ENCODE measurements around the gene ZMYM3.
"Not testable (repeated sequence)": the region's sequence is repeated elsewhere in the genome, so short reads cannot be mapped to it uniquely, and the experiment has no call there.

The ZMYM3 gene

DNA sequence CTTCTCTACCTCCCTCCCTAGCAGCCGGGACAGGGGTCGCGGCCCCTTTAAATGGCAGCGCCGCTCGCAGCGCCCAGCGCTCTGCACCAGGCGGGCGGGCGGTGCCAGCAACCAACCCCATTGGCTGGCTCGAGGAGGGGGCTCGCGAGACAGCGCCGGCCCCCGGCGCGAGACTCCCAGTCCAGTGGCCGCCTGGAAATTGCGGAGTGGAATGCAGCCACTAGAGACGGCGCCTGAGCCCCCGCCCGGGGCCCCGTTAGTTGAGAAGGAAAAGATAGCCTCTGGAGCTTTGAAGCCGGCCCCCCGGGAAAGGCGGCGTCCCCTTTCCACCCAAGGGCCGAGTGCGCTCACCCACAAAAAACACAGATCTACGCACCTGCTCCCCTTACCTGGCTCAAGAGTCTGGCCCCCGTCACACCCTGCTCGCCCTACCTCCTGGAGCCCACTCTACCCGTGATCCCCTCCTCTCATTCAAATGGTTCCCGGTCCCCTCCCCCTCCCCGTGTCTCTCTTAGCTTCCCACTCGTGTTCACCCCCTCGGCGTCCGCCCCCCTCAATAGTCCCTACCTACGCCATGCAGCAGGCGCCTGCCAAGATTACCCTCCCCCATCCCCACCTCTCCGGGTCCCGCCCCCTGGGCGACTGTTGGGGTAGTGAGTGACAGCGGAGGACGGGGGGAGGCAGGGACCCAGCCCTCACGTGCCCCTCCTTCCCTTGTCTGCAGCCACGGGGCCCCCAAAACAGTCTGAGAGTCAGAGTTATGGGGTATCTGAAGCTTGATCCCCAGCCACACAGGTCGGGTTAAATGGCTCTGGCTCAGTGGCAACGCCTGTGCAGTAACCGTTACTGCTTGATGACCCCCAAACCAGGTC is at the start of gene ZMYM3:
ZMYM3 (minus strand) TSS at position 49 of the 872 bp plus-strand sequence. CDS start 885 bp downstream, outside the sequence.
- DNase-seq (ENCODE audit: low spot score): peak; percentile 76

- DNase-seq (ENCODE audit: low spot score): no peak
Measured at GRCh38 chrX:71302461-71303213, 48.7 kb upstream of the ZMYM3 start.

GRCh38 chrX:71301195-71301924 is 47.4 kb upstream of the ZMYM3 start, which contains the start of gene ITGB1BP2:
ITGB1BP2 (plus strand) TSS chrX:71301750; CDS start chrX:71301807, 57 bp downstream.
- no peak for DNase-seq (ENCODE audit: low spot score)

DNA sequence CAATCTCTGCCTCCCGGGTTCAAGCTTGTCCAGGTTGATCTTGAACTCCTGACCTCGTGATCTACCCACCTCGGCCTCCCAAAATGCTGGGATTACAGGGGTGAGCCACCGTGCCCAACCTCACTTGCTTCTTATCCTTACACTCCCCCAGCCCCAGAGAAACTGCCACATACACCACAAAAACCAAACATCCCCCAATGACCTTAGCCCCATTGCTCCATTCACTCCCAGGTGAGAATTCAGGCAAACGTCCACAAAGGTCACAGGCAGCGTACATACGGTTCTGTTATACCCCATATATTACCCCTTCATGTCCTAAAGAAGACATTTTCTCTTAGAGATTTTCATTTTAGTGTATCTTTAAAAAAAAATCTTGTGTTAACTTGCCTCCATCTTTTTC is 46.6 kb upstream of the ZMYM3 start:
- not testable (repeated sequence) for DNase-seq (ENCODE audit: low spot score)

DNA sequence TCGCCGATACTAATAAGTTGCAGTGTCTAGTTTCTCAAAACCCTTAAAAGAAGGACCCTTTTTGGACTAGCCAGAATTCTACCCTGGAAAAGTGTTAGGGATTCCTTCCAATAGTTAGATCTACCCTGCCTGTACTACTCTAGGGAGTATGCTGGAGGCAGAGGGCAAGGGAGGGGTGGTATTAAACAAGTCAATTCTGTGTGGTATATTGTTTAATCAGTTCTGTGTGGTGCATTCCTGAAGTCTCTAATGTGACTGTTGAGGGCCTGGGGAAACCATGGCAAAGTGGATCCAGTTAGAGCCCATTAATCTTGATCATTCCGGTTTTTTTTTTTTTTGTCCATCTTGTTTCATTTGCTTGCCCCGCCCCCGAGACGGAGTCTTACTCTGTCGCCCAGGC is 46.1 kb upstream of the ZMYM3 start:
- not testable (repeated sequence) for DNase-seq (ENCODE audit: low spot score)

GRCh38 chrX:71298119-71298518 is 44.2 kb upstream of the ZMYM3 start:
- DNase-seq (ENCODE audit: low spot score): no peak

- no peak for DNase-seq (ENCODE audit: low spot score)
Measured at GRCh38 chrX:71296806-71297205, 42.9 kb upstream of the ZMYM3 start.

DNA sequence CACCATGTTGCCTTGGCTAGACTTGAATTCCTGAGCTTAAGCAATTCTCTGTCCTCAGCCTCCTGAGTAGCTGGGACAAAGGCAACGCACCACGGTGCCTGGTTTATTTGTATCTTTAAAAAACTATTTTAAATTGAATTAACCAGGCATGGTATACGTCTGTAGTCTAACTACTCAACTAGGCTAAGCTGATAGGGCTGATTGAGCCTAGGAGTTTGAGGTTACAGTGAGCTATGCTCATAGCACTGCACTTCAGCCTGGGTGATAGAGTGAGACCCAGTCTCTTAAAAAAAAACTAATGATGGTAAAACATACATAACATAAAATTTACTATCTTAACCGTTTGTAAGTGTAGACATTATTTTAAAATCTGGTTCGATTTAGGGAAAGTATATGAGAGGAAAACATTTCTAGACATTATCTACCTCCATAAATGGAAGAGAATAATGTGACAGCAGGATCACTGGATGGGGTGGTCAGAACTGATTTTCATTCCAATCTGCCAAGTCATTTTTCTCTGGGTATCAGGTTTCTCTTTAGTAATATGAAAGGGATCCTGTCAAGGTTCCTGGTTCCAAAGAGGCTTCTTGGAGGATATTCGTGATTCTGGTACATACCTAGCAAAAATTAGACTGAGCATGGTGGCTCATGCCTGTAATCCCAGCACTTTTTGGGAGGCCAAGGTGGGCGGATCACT is 38.9 kb upstream of the ZMYM3 start:
- DNase-seq (ENCODE audit: low spot score): no peak

GRCh38 chrX:71291381-71291780 is 37.4 kb upstream of the ZMYM3 start:
- no peak for DNase-seq (ENCODE audit: low spot score)

- DNase-seq (ENCODE audit: low spot score): no peak
Measured at GRCh38 chrX:71285929-71286328, 32.0 kb upstream of the ZMYM3 start.

GRCh38 chrX:71283403-71284143 is 29.6 kb upstream of the ZMYM3 start, which contains the start of gene NONO:
NONO (plus strand) TSS chrX:71283635; CDS start chrX:71290638, 7,003 bp downstream.
- DNase-seq (ENCODE audit: low spot score): peak; percentile 93

DNA sequence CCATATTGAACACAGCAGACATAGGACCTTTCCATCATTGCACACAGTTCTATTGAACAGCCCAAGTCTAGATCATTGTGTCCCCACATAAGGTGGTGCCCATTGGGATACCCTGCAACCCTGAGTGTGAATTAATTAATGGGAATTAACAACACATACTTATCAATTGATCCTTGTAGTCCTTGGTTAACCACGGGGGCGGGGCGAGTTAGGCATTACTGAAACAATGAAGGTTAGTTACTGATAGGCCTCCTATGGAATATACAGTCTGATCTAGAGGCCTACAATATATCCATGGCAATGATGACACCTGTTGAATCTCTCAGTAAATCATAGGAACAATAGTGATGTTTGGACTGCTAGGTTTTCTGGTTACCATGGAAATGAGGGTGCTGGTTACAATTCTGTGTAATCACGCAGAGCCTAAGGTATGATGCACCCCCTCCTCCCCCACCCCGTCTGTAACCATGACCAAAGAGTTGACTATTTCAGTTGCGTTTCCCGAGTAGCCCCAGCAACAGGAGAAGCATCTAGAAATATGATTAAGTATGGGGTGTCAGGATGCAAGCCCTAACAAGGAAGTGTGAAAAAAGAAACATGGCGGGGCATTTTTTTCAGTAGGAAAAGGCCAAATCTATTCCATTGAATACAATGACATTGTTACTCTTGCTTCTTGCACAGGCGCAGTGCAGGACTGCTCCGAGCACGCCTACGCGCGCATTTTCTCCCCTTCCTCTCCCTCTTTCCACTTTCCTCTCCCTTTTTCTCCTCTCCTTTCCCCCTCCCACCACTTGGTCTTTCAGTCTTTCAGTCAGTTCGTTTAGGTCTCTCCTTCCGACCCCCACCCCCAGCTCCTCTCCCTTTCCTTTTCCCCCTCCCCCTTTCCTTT is 28.8 kb upstream of the ZMYM3 start:
- DNase-seq (ENCODE audit: low spot score): no peak

DNA sequence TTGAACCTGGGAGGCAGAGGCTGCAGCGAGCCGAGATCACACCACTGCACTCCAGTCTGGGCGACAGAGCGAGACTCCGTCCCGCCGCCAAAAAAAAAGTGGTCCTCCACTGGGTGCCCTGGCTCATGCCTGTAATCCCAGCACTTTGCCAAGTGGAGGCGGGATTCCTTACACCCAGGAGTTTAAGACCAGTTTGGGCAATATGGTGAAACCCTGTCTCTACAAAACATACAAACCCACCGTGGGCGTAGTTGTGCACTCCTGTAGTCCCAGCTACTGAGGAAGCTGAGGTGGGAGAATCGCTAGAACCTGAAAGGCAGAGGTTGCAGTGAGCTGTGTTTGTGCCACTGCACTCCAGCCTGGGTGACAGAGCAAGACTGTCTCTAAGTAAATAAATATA is 27.4 kb upstream of the ZMYM3 start:
- not testable (repeated sequence) for DNase-seq (ENCODE audit: low spot score)

DNA sequence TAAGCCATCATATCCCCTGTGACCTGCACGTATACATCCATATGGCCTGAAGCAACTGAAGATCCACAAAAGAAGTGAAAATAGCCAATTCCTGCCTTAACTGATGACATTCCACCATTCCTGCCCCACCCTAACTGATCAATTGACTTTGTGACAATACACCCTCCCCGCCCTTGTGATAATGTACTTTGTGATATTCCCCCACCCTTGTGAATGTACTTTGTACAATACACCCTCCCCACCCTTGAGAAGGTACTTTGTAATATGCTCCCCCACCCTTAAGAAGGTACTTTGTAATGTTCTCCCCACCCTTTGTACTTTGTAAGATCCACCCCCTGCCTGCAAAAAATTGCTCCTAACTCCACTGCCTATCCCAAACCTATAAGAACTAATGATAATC is 18.4 kb upstream of the ZMYM3 start:
- not testable (repeated sequence) for DNase-seq (ENCODE audit: low spot score)

GRCh38 chrX:71269801-71270395 is 16.0 kb upstream of the ZMYM3 start:
- no peak for DNase-seq (ENCODE audit: low spot score)

DNA sequence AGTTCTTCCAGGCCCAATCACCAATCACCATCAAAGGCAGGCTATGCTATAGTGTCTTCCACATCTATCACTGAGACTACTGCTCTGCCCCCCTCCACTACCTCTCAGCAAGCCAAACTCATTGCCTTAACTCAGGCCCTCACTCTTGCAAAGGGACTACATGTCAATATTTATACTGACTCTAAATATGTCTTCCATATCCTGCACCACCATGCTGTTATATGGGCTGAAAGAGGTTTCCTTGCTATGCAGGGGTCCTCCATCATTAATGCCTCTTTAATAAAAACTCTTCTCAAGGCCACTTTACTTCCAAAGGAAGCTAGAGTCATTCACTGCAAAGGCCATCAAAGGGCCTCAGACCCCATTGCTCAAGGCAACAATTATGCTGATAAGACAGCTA is 14.7 kb upstream of the ZMYM3 start:
- not testable (repeated sequence) for DNase-seq (ENCODE audit: low spot score)

- DNase-seq (ENCODE audit: low spot score): no peak
Measured at GRCh38 chrX:71256856-71257255, 2.9 kb upstream of the ZMYM3 start.

DNA sequence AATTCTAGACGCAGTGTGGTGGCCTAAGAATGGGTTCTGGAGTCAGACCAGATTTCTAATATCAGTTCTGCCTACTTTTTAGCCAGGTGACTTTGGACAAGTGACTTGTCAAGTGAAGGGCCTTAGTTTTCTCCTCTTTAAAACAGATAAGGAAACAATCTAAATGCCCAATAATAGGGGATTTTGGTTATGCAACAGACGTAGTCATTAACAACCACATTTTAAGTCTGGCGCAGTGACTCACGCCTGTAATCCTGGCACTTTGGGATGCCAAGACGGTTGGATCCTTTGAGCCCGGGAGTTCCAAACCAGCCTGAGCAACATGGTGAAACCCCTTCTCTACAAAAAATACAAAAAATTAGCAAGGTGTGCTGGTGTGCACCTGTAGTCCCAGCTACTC is 2.1 kb upstream of the ZMYM3 start:
- no peak for DNase-seq (ENCODE audit: low spot score)
